Pancreas (tissue), 10 donors: ENCODE results near the gene ACAP3. TPM values are rescaled to one million over a fixed set of nuclear protein-coding genes. Genes with fewer than 3 reads are reported as not detected.

Experiments
- ATAC-seq, 4 donors: fragments of 200-7000 bp; cut with Tn5 transposase; one replicate each; pipeline versions ENCODE4 v1.8.0 to v1.9.1; 2020; ENCODE audit warnings: mild to moderate bottlenecking in 4 of 4, moderate library complexity in 4 of 4
- DNase-seq, 6 donors: peaks; one replicate each; pipeline ENCODE4 v3.0.0-alpha.2; 2020
- FAIRE-seq: peaks from 2 replicates; lab custom pipeline; 2012; peaks lifted over from hg19 to GRCh38; lab: Jason Lieb, UNC
- H3K27ac ChIP-seq, 4 donors: fragments of 200-600 bp; sonication (generic); 1 replicate in 3 of 4; 2 replicates in 1 of 4; pipeline versions ENCODE4 v1.5.0 to v1.8.0; 2020
- H3K27me3 ChIP-seq, 4 donors: fragments of 200-600 bp; one replicate each; pipeline ENCODE4 v1.8.0; 2021
- H3K36me3 ChIP-seq, 3 donors: fragments of 200-600 bp; sonication (generic) in 1 of 3; one replicate each; pipeline versions ENCODE4 v1.5.0 to v1.8.0; 2020 to 2021
- H3K4me1 ChIP-seq, 3 donors: fragments of 200-600 bp; one replicate each; pipeline ENCODE4 v1.8.0; 2021
- H3K4me3 ChIP-seq, 4 donors: fragments of 200-600 bp; sonication (generic) in 2 of 4; one replicate each; pipeline versions ENCODE4 v1.5.0 to v1.8.0; 2020 to 2021
- H3K9me3 ChIP-seq, 4 donors: fragments of 200-600 bp; one replicate each; pipeline ENCODE4 v1.8.0; 2021
- CTCF ChIP-seq, 4 donors: fragments of 200-600 bp; sonication (generic) in 3 of 4; IDR thresholded peaks; one replicate each; pipeline versions ENCODE4 v1.5.0 to v1.8.0; 2021; ENCODE audit warnings: antibody characterized with exemption in 4 of 4
- WGBS, 2 donors: extraction: QIAGEN DNeasy Blood & Tissue Kit; methylation state at CpG; one replicate each; pipeline ENCODE4 v1.1.7; 2013; 5-methylcytosine and 5-hydroxymethylcytosine counted together
- intact Hi-C, 3 donors: fragments of 100-400 bp; cut with DNase I; formaldehyde crosslinking; loops; one replicate each; pipeline versions ENCODE4 v1.11.1 to v1.14.2; 2022
- polyA plus RNA-seq, 2 donors: library from polyadenylated mRNA; stranded (reverse); fragments of 200-250 nt; gene quantifications; one replicate each; pipeline ENCODE4 v1.2.3, GENCODE V29; 2013
- total RNA-seq, 6 donors: library from RNA; stranded (reverse); fragmentation: NEBNext Ultra II Directional in 4 of 6; extraction: Animal tissue kit (Norgen Biotek cat#: 25700) in 4 of 6; gene quantifications; one replicate each; pipeline versions ENCODE4 v1.2.1 to v1.2.4, GENCODE V29; 2021 to 2023
- donor health status: healthy with polysubstance abuse.
- donor health status: DM: no; HTN: no; CAD: no; lungs with moderate emphysema.
- donor health status: DM: no; HTN: no; CAD: no.
- donor health status: control.
- donor health status: control.
- donor health status: Bipolar disorder and iron deficiency.
- donor health status: DM: yes; HTN: yes; CAD: no.
- donor health status: DM: no; HTN: no; CAD: no.
- donor health status: DM: no; HTN: no; CAD: no.
- donor health status: DM: yes; HTN: yes; CAD: no.

The ACAP3 gene
- total and polyA plus RNA-seq, 8 donors = 15.2 to 133 (median 21.4) TPM

GRCh38 chr1:1294250-1294890 is 13.4 kb downstream of the ACAP3 start:
- FAIRE-seq = no peak
- TF ChIP-seq CTCF (IDR thresholded peaks at IDR 0.05) = no peak
- intact Hi-C loops = loop anchor here (5.0 to 10.0 kb wide), 3 partner anchors 170 to 260 kb away; no protein-coding TSS in a partner anchor

GRCh38 chr1:1293263-1294249 is 14.2 kb downstream of the ACAP3 start:
- Histone ChIP-seq H3K36me3 (no peaks in the 10 kb centered on the region), H3K27me3 (no peaks in the 10 kb centered on the region), H3K4me3 (no peak overlapping the region), H3K27ac (no peak overlapping the region), H3K4me1 (no peaks in the 10 kb centered on the region), H3K9me3 (no peaks in the 10 kb centered on the region)
- TF ChIP-seq CTCF (IDR thresholded peaks at IDR 0.05) = no peak
- WGBS, 2 donors = 82 to 83% methylated on average over 65 to 94 of the region's 94 CpGs
- ATAC-seq (peak in 1 of 4 donors; percentile 51), DNase-seq (peak in 3 of 6 donors; percentile 50 to 75 (median 62)), FAIRE-seq (no peak)
- intact Hi-C loops = loop anchor here (5.0 to 10.0 kb wide), 3 partner anchors 169 to 259 kb away; no protein-coding TSS in a partner anchor

More at GRCh38 chr1:1294250-1294890, 13.4 kb downstream of the ACAP3 start:
- Histone ChIP-seq H3K4me3 (no peak overlapping the region), H3K27ac (no peak overlapping the region), H3K36me3 (no peaks in the 10 kb centered on the region), H3K4me1 (no peaks in the 10 kb centered on the region), H3K27me3 (no peaks in the 10 kb centered on the region), H3K9me3 (no peaks in the 10 kb centered on the region)
- no peak for ATAC-seq
- DNase-seq = peak in 3 of 6 donors; percentile 34 to 81 (median 58)
- 85 to 89% methylated on average over 56 to 58 of the region's 58 CpGs for WGBS, 2 donors

GRCh38 chr1:1292851-1293250 is 14.9 kb downstream of the ACAP3 start:
- intact Hi-C loops = loop anchor here (5.0 to 10.0 kb wide), 3 partner anchors 168 to 258 kb away; no protein-coding TSS in a partner anchor
- H3K4me1 ChIP-seq = no peaks in the 10 kb centered on the region
- H3K36me3 ChIP-seq = no peaks in the 10 kb centered on the region
- H3K27ac ChIP-seq = no peak overlapping the region
- no peaks in the 10 kb centered on the region for H3K9me3 ChIP-seq
- no peaks in the 10 kb centered on the region for H3K27me3 ChIP-seq
- FAIRE-seq (no peak), DNase-seq (peak in 3 of 6 donors; percentile 39 to 71 (median 59)), ATAC-seq (no peak)
- WGBS, 2 donors = 80 to 86% methylated on average over 18 of the region's 18 CpGs
- TF ChIP-seq CTCF (IDR thresholded peaks at IDR 0.05) = no peak
- H3K4me3 ChIP-seq = no peak overlapping the region

GRCh38 chr1:1292442-1292779 is 15.3 kb downstream of the ACAP3 start:
- H3K4me3 ChIP-seq = no peak overlapping the region
- FAIRE-seq = no peak
- H3K9me3 ChIP-seq = no peaks in the 10 kb centered on the region
- no peak overlapping the region for H3K27ac ChIP-seq
- no peaks in the 10 kb centered on the region for H3K4me1 ChIP-seq
- DNase-seq = peak in 2 of 6 donors; percentile 28 to 75
- no peaks in the 10 kb centered on the region for H3K27me3 ChIP-seq
- intact Hi-C loops = loop anchor here (5.0 to 10.0 kb wide), 3 partner anchors 168 to 258 kb away; no protein-coding TSS in a partner anchor
- WGBS, 2 donors = 78 to 84% methylated on average over 9 of the region's 9 CpGs
- ATAC-seq = no peak
- H3K36me3 ChIP-seq = no peaks in the 10 kb centered on the region
- no peak for TF ChIP-seq CTCF (IDR thresholded peaks at IDR 0.05)
